ENCODE results near the gene RPS26.

- TF ChIP-seq, protein P1, sequence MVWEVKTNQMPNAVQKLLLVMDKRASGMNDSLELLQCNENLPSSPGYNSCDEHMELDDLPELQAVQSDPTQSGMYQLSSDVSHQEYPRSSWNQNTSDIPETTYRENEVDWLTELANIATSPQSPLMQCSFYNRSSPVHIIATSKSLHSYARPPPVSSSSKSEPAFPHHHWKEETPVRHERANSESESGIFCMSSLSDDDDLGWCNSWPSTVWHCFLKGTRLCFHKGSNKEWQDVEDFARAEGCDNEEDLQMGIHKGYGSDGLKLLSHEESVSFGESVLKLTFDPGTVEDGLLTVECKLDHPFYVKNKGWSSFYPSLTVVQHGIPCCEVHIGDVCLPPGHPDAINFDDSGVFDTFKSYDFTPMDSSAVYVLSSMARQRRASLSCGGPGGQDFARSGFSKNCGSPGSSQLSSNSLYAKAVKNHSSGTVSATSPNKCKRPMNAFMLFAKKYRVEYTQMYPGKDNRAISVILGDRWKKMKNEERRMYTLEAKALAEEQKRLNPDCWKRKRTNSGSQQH (CRISPR knock-in tag; IDR thresholded peaks at IDR 0.05; ENCODE audit: low read depth) = no peak
- TF ChIP-seq SMAD3 (CRISPR knock-in tag; IDR thresholded peaks at IDR 0.05) = no peak
Measured at GRCh38 chr12:56011509-56012090, 30.1 kb upstream of the RPS26 start.
